Lung (tissue), 12 donors: ENCODE data around the gene ZBTB8A. TPM values are rescaled to one million over a fixed set of nuclear protein-coding genes. Genes with fewer than 3 reads are reported as not detected.

Source experiments
- ATAC-seq: fragments of 200-7000 bp; cut with Tn5 transposase; one replicate; pipeline ENCODE4 v1.9.1; 2020; ENCODE audit warnings: moderate number of reproducible peaks; ENCODE audit not compliant: insufficient read depth, low FRiP score
- DNase-seq, 3 donors: peaks; one replicate each; pipeline ENCODE4 v3.0.0-alpha.2; 2013 to 2017
- H3K27ac ChIP-seq, 2 donors: one replicate each; pipeline ENCODE4 v1.5.1; 2013; ENCODE audit warnings: mild to moderate bottlenecking in 2 of 2, moderate library complexity in 2 of 2, control low read depth in 1 of 2, inconsistent platforms in 1 of 2, low read depth in 1 of 2, low read length in 1 of 2
- H3K27me3 ChIP-seq, 3 donors: one replicate each; pipeline ENCODE4 v1.5.1; 2013; ENCODE audit warnings: low read length in 2 of 3; ENCODE audit not compliant: control insufficient read depth in 3 of 3, insufficient read depth in 3 of 3
- H3K36me3 ChIP-seq, 4 donors: one replicate each; pipeline ENCODE4 v1.5.1; 2013; ENCODE audit warnings: low read length in 4 of 4, mild to moderate bottlenecking in 1 of 4, moderate library complexity in 1 of 4; ENCODE audit not compliant: control insufficient read depth in 4 of 4, insufficient read depth in 4 of 4
- H3K4me1 ChIP-seq, 5 donors: one replicate each; pipeline ENCODE4 v1.5.1; 2013; ENCODE audit warnings: low read length in 5 of 5, mild to moderate bottlenecking in 2 of 5, moderate library complexity in 1 of 5; ENCODE audit not compliant: control insufficient read depth in 5 of 5, insufficient read depth in 5 of 5
- H3K4me3 ChIP-seq: one replicate; pipeline ENCODE4 v1.5.1; 2013; ENCODE audit warnings: mild to moderate bottlenecking, control low read depth, moderate library complexity
- H3K9ac ChIP-seq, 2 donors: one replicate each; pipeline ENCODE4 v1.5.1; 2013; ENCODE audit warnings: low read length in 2 of 2, control low read depth in 1 of 2; ENCODE audit not compliant: insufficient read depth in 1 of 2
- H3K9me3 ChIP-seq, 4 donors: one replicate each; pipeline ENCODE4 v1.5.1; 2013; ENCODE audit warnings: low read length in 3 of 4, mild to moderate bottlenecking in 1 of 4, moderate library complexity in 1 of 4; ENCODE audit not compliant: control insufficient read depth in 4 of 4, insufficient read depth in 3 of 4
- WGBS, 2 donors: extraction: QIAGEN DNeasy Blood & Tissue Kit; methylation state at CpG; one replicate each; pipeline ENCODE4 v1.1.7; 2013; 5-methylcytosine and 5-hydroxymethylcytosine counted together
- polyA plus RNA-seq, 2 donors: library from polyadenylated mRNA; stranded (reverse); fragments of 200-250 nt; gene quantifications; one replicate each; pipeline ENCODE4 v1.2.1, GENCODE V29; 2013
- total RNA-seq, 2 donors: library from RNA; depleted of rRNA in 1 of 2; stranded (reverse); fragments of >200 nt in 1 of 2; gene quantifications; one replicate each; pipeline ENCODE4 v1.2.1, GENCODE V29; 2014 to 2021
- TF ChIP-seq, protein P1 (sequence below): IDR thresholded peaks from 2 replicates; pipeline ENCODE4 v1.5.1; 2012; ENCODE audit warnings: mild to moderate bottlenecking; ENCODE audit errors: control extremely low read depth, extremely low read depth
- donor health status: control.
- donor health status: control.
- donor health status: Bipolar disorder and iron deficiency.
- donor health status: healthy.
- donor health status: DM: yes; HTN: yes; CAD: no.

The ZBTB8A gene
- total and polyA plus RNA-seq, 4 donors: 2.7 to 13.9 (median 5.6) TPM

DNA sequence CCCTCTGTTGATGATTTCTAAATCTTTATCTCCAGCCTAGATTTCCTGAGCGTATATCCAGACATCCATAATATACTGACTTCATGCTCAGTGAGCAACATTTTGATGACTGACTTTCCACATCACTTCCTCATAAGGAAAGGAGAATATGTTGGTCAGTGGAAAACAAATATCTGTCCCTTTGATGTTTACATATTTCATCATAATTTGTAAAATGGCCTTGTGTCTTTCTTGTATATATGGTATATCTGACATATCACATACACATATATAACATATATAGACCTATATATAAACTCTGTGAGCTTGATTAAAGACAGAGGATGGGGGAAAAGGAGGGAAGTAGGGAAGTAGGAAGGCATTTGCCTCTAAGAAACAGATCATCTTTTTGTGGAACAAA is 18.6 kb downstream of the ZBTB8A start:
- no peak overlapping the region for H3K9ac ChIP-seq
- 93 to 94% methylated on average over 1 of the region's 1 CpG for WGBS, 2 donors
- H3K27me3 ChIP-seq: no peaks in the 10 kb centered on the region
- H3K4me1 ChIP-seq: no peaks in the 10 kb centered on the region
- H3K4me3 ChIP-seq: no peak overlapping the region
- no peaks in the 10 kb centered on the region for H3K9me3 ChIP-seq
- H3K27ac ChIP-seq: no peak overlapping the region
- TF ChIP-seq, protein P1, sequence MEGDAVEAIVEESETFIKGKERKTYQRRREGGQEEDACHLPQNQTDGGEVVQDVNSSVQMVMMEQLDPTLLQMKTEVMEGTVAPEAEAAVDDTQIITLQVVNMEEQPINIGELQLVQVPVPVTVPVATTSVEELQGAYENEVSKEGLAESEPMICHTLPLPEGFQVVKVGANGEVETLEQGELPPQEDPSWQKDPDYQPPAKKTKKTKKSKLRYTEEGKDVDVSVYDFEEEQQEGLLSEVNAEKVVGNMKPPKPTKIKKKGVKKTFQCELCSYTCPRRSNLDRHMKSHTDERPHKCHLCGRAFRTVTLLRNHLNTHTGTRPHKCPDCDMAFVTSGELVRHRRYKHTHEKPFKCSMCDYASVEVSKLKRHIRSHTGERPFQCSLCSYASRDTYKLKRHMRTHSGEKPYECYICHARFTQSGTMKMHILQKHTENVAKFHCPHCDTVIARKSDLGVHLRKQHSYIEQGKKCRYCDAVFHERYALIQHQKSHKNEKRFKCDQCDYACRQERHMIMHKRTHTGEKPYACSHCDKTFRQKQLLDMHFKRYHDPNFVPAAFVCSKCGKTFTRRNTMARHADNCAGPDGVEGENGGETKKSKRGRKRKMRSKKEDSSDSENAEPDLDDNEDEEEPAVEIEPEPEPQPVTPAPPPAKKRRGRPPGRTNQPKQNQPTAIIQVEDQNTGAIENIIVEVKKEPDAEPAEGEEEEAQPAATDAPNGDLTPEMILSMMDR: no peak
- H3K36me3 ChIP-seq: peaks cover 0 to 12% (median 3%) of the 10 kb centered on the region in 4 donors
- ATAC-seq (no peak), DNase-seq (no peak)

GRCh38 chr1:32568929-32569328 is 29.7 kb downstream of the ZBTB8A start:
- Histone ChIP-seq H3K9ac (no peak overlapping the region), H3K4me1 (peaks cover 0 to 2% (median 0%) of the 10 kb centered on the region in 5 donors), H3K36me3 (peaks cover 0 to 4% (median 2%) of the 10 kb centered on the region in 4 donors), H3K4me3 (no peak overlapping the region), H3K9me3 (no peaks in the 10 kb centered on the region), H3K27ac (no peak overlapping the region), H3K27me3 (no peaks in the 10 kb centered on the region)
- TF ChIP-seq, protein P1: no peak
- no peak for ATAC-seq
- DNase-seq: no peak
- WGBS, 2 donors: 50 to 65% methylated on average over 2 of the region's 2 CpGs

DNA sequence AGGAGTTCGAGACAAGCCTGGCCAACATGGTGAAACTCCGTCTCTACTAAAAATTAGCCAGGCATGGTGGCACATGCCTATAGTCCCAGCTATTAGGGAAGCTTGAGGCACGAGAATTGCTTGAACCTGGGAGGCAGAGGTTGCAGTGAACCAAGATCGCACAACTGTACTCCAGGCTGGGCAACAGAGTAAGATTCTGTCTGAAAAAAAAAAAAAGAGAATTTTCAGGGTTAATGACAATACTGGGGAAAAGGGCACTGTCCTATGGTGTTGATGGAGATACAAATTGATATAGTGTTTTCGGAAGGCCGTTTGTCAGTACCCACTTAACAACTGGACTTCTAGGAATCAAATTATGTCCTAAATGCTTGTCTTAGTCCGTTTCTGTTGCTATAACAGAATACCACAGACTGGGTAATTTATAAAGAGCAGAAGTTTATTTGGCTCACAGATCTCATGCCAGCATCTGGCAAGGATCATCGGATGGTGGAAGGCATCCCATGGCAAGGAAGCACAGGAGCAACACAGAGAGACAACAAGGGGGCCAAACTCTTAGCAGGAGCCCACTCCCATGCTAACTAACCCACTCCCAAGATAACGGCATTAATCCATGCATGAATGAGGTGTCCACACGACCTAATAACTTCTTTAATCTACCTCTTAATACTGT is 41.3 kb downstream of the ZBTB8A start:
- H3K36me3 ChIP-seq: no peaks in the 10 kb centered on the region
- no peaks in the 10 kb centered on the region for H3K9me3 ChIP-seq
- no peak overlapping the region for H3K4me3 ChIP-seq
- TF ChIP-seq, protein P1: no peak
- 90 to 93% methylated on average over 10 of the region's 10 CpGs for WGBS, 2 donors
- ATAC-seq (no peak), DNase-seq (no peak)
- H3K27ac ChIP-seq: no peak overlapping the region
- H3K4me1 ChIP-seq: no peaks in the 10 kb centered on the region
- H3K9ac ChIP-seq: no peak overlapping the region
- no peaks in the 10 kb centered on the region for H3K27me3 ChIP-seq

DNA sequence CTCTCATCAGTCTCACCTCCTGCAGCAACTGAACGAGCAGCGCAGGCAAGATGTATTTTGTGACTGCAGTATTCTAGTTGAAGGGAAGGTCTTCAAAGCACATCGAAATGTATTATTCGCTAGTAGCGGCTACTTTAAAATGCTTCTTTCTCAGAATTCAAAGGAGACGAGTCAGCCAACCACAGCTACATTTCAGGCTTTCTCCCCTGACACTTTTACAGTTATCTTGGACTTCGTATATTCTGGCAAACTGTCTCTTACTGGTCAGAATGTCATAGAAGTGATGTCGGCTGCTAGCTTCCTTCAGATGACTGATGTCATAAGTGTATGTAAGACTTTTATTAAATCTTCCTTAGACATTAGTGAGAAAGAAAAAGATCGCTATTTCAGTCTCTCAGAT is 53.7 kb downstream of the ZBTB8A start:
- ATAC-seq (no peak), DNase-seq (no peak)
- Histone ChIP-seq H3K4me3 (no peak overlapping the region), H3K27me3 (no peaks in the 10 kb centered on the region), H3K4me1 (no peaks in the 10 kb centered on the region), H3K27ac (no peak overlapping the region), H3K9me3 (no peaks in the 10 kb centered on the region), H3K36me3 (peaks cover 0 to 19% (median 4%) of the 10 kb centered on the region in 4 donors), H3K9ac (no peak overlapping the region)
- 96 to 98% methylated on average over 9 of the region's 9 CpGs for WGBS, 2 donors
- TF ChIP-seq, protein P1: no peak
